Spleen (tissue), 11 donors: ENCODE data around the gene AHCY. TPM values are rescaled to one million over a fixed set of nuclear protein-coding genes. Genes with fewer than 3 reads are reported as not detected.

ENCODE experiments used
- DNase-seq: peaks from one replicate; pipeline ENCODE4 v3.0.0-alpha.2; 2020
- H3K27ac ChIP-seq, 8 donors: fragments of 200-600 bp; sonication (generic) in 7 of 8; 1 replicate in 4 of 8; 2 replicates in 4 of 8; pipeline versions ENCODE4 v1.5.0 to v1.8.0; 2016 to 2021; ENCODE audit warnings: inconsistent platforms in 4 of 8, mild to moderate bottlenecking in 4 of 8, moderate library complexity in 1 of 8
- H3K27me3 ChIP-seq, 7 donors: fragments of 200-600 bp; sonication (generic) in 6 of 7; replicated peaks in 1 of 7; 1 replicate in 4 of 7; 2 replicates in 3 of 7; pipeline versions ENCODE4 v1.5.0 to v1.8.0; 2016 to 2021; ENCODE audit warnings: inconsistent platforms in 3 of 7, mild to moderate bottlenecking in 1 of 7
- H3K36me3 ChIP-seq, 6 donors: fragments of 200-600 bp; sonication (generic) in 5 of 6; 1 replicate in 4 of 6; 2 replicates in 2 of 6; pipeline versions ENCODE4 v1.5.0 to v1.8.0; 2016 to 2021; ENCODE audit warnings: inconsistent platforms in 2 of 6
- H3K4me1 ChIP-seq, 6 donors: fragments of 200-600 bp; sonication (generic) in 5 of 6; 1 replicate in 3 of 6; 2 replicates in 3 of 6; pipeline versions ENCODE4 v1.5.0 to v1.8.0; 2016 to 2021; ENCODE audit warnings: inconsistent platforms in 3 of 6
- H3K4me3 ChIP-seq, 8 donors: fragments of 200-600 bp; sonication (generic) in 7 of 8; 1 replicate in 4 of 8; 2 replicates in 4 of 8; pipeline versions ENCODE4 v1.5.0 to v1.8.0; 2016 to 2021; ENCODE audit warnings: inconsistent platforms in 4 of 8, mild to moderate bottlenecking in 4 of 8, moderate library complexity in 2 of 8
- H3K9me3 ChIP-seq, 8 donors: fragments of 200-600 bp; sonication (generic) in 7 of 8; 1 replicate in 4 of 8; 2 replicates in 4 of 8; pipeline versions ENCODE4 v1.5.0 to v1.8.0; 2016 to 2021; ENCODE audit warnings: inconsistent platforms in 4 of 8
- CTCF ChIP-seq, 11 experiments: fragments of 200-600 bp in 7 of 11; fragments of 450-650 bp in 4 of 11; sonication (generic) in 4 of 11; IDR thresholded peaks in 8 of 11; conservative IDR thresholded peaks in 3 of 11; 1 replicate in 7 of 11; 2 replicates in 4 of 11; pipeline versions ENCODE4 v1.4.0 to v1.8.0; 2016 to 2021; ENCODE audit warnings: antibody characterized with exemption in 11 of 11, inconsistent platforms in 4 of 11, mild to moderate bottlenecking in 1 of 11
- POLR2A ChIP-seq, 3 donors: fragments of 450-650 bp; IDR thresholded peaks; one replicate each; pipeline ENCODE4 v1.5.1; 2017; ENCODE audit warnings: antibody characterized with exemption in 3 of 3, mild to moderate bottlenecking in 1 of 3
- POLR2AphosphoS5 ChIP-seq, 3 donors: sonication (generic); formaldehyde crosslinking; IDR thresholded peaks; one replicate each; pipeline ENCODE4 v1.5.1; 2017; ENCODE audit warnings: antibody characterized with exemption in 3 of 3
- whole genome bisulfite sequencing, 5 donors: extraction: QIAGEN DNeasy Blood & Tissue Kit in 3 of 5; methylation state at CpG; one replicate each; pipeline versions ENCODE4 v1.1.5 to v1.1.7; 2013 to 2018; 5-methylcytosine and 5-hydroxymethylcytosine counted together
- intact Hi-C: fragments of 100-400 bp; cut with DNase I; formaldehyde crosslinking; loops from one replicate; pipeline ENCODE4 v1.15.0; 2023; ENCODE audit warnings: low total_unique reads
- polyA plus RNA-seq, 3 donors: library from polyadenylated mRNA; stranded (reverse); fragments of 200-250 nt; gene quantifications; one replicate each; pipeline ENCODE4 v1.2.1, GENCODE V29; 2013
- total RNA-seq, 7 donors: library from RNA; depleted of rRNA in 3 of 7; stranded (reverse); fragments of >200 nt in 3 of 7; fragmentation: NEBNext Ultra II Directional in 4 of 7; extraction: Animal tissue kit (Norgen Biotek cat#: 25700) in 4 of 7; gene quantifications; one replicate each; pipeline versions ENCODE4 v1.1.0 to v1.2.1, GENCODE V29; 2016 to 2021
- donor health status: healthy with polysubstance abuse.
- donor health status: DM: no; HTN: no; CAD: no; lungs with moderate emphysema.
- donor health status: DM: no; HTN: no; CAD: no.
- donor health status: Bipolar disorder and iron deficiency.
- donor health status: healthy.
- donor health status: DM: no; HTN: no; CAD: no.
- donor health status: DM: yes; HTN: yes; CAD: no.

AHCY gene
- total and polyA plus RNA-seq, 10 donors: 35.0 to 67.1 (median 46.7) TPM

DNA sequence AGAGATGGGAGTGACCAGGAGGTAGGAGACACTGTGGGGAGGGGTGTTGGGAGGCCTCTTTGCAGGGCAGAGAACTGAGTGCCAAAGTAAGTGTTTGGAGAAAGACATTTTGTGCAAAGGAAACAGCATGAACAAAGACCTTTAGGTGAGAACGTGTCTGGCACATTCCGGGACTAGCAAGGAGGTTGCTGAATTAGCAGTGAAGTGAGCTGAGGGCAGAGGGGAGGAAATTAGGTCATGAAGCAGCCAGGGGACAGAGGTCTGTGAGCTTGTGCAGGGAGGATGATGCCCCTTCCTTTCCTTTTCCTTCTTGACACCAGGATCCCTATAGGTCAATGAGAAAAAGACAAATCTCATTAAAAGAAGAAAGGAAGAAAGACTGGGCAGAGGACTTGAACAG, 21.4 kb upstream of the AHCY start:
- no peaks in the 10 kb centered on the region for H3K36me3 ChIP-seq
- 38 to 56% (median 48%) methylated on average over 2 of the region's 2 CpGs for WGBS, 5 donors
- intact Hi-C loops: no loop called here
- H3K27me3 ChIP-seq: no peaks in the 10 kb centered on the region
- no peak for TF ChIP-seq CTCF (IDR thresholded peaks at IDR 0.05 in 8 of 11, conservative IDR thresholded peaks at IDR 0.05 in 3 of 11)
- no peak for TF ChIP-seq POLR2AphosphoS5 (IDR thresholded peaks at IDR 0.05)
- TF ChIP-seq POLR2A (IDR thresholded peaks at IDR 0.05): no peak
- no peak for DNase-seq
- no peak overlapping the region for H3K4me3 ChIP-seq
- H3K27ac ChIP-seq: no peak overlapping the region
- no peaks in the 10 kb centered on the region for H3K9me3 ChIP-seq
- peaks cover 0 to 8% (median 2%) of the 10 kb centered on the region in 6 donors for H3K4me1 ChIP-seq

GRCh38 chr20:34322267-34323105, 19.3 kb upstream of the AHCY start:
- no peaks in the 10 kb centered on the region for H3K9me3 ChIP-seq
- intact Hi-C loops: no loop called here
- H3K27me3 ChIP-seq: no peaks in the 10 kb centered on the region
- H3K27ac ChIP-seq: no peak overlapping the region
- TF ChIP-seq POLR2A (IDR thresholded peaks at IDR 0.05) (no peak), POLR2AphosphoS5 (IDR thresholded peaks at IDR 0.05) (no peak), CTCF (IDR thresholded peaks at IDR 0.05 in 8 of 11, conservative IDR thresholded peaks at IDR 0.05 in 3 of 11) (no peak)
- no peak for DNase-seq
- 67 to 75% (median 71%) methylated on average over 9 of the region's 9 CpGs for WGBS, 5 donors
- no peak overlapping the region for H3K4me3 ChIP-seq
- H3K36me3 ChIP-seq: no peaks in the 10 kb centered on the region
- peaks cover 0 to 8% (median 2%) of the 10 kb centered on the region in 6 donors for H3K4me1 ChIP-seq

DNA sequence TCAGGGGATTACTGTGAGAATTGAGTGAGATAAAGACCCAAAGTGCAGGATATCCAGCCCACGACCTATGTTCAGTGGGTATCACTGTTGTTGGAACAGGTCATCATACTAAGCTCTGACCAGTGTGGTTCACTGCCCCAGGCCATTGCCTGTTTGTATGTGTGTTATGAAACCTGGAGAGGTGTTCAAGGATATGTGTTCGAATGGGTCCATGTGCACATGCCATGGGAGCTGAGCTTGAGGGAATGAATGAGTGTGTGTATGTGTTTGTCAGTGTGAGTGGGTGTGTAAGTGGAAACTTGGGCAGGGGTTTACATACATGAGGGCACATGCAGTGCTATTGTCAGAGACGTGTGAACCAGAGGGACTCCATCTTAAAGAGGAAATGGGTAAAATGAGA, 17.7 kb upstream of the AHCY start:
- no peak overlapping the region for H3K27ac ChIP-seq
- no peaks in the 10 kb centered on the region for H3K36me3 ChIP-seq
- no peak overlapping the region for H3K4me3 ChIP-seq
- no peaks in the 10 kb centered on the region for H3K27me3 ChIP-seq
- WGBS, 5 donors: 64 to 85% (median 74%) methylated on average over 3 of the region's 3 CpGs
- no peak for DNase-seq
- peaks cover 0 to 8% (median 2%) of the 10 kb centered on the region in 6 donors for H3K4me1 ChIP-seq
- TF ChIP-seq POLR2A (IDR thresholded peaks at IDR 0.05) (no peak), POLR2AphosphoS5 (IDR thresholded peaks at IDR 0.05) (no peak), CTCF (IDR thresholded peaks at IDR 0.05 in 8 of 11, conservative IDR thresholded peaks at IDR 0.05 in 3 of 11) (no peak)
- intact Hi-C loops: no loop called here
- H3K9me3 ChIP-seq: no peaks in the 10 kb centered on the region

GRCh38 chr20:34318609-34319443, 15.7 kb upstream of the AHCY start:
- no peak for DNase-seq
- H3K9me3 ChIP-seq: no peaks in the 10 kb centered on the region
- H3K36me3 ChIP-seq: no peaks in the 10 kb centered on the region
- H3K27ac ChIP-seq: no peak overlapping the region
- WGBS, 5 donors: 68 to 80% (median 74%) methylated on average over 4 of the region's 4 CpGs
- no peaks in the 10 kb centered on the region for H3K27me3 ChIP-seq
- H3K4me1 ChIP-seq: no peaks in the 10 kb centered on the region
- TF ChIP-seq CTCF (IDR thresholded peaks at IDR 0.05 in 8 of 11, conservative IDR thresholded peaks at IDR 0.05 in 3 of 11) (no peak), POLR2AphosphoS5 (IDR thresholded peaks at IDR 0.05) (no peak)
- intact Hi-C loops: loop anchor here (10.0 kb wide), 1 partner anchor 446 kb away; no protein-coding TSS in a partner anchor
- H3K4me3 ChIP-seq: no peak overlapping the region
